ENCODE data around the gene ZBTB45.
A peak's percentile ranks its signal among the peaks of the same experiment; 100 is the strongest.

Gene ZBTB45

GRCh38 chr19:58557221-58558065, 37.8 kb upstream of the ZBTB45 start:
- peak in 1 of 2 donors; percentile 50 for DNase-seq (ENCODE audit: low spot score in 2 of 2)
- H3K4me3 Mint-ChIP-seq = peak overlapping the region; percentile 98
- peak overlapping the region; percentile 100 for H3K27ac Mint-ChIP-seq
- no peak for ATAC-seq
- H3K9me3 Mint-ChIP-seq = no peaks in the 10 kb centered on the region
- peaks cover 86% of the 10 kb centered on the region for H3K4me1 Mint-ChIP-seq
- peaks cover 77% of the 10 kb centered on the region for H3K36me3 Mint-ChIP-seq

GRCh38 chr19:58556622-58557220, 37.1 kb upstream of the ZBTB45 start:
- Mint-ChIP-seq H3K4me1 (peaks cover 82% of the 10 kb centered on the region), H3K36me3 (peaks cover 83% of the 10 kb centered on the region), H3K9me3 (no peaks in the 10 kb centered on the region), H3K27ac (peak overlapping the region; percentile 100), H3K4me3 (peak overlapping the region; percentile 98)
- no peak for ATAC-seq
- peak in 1 of 2 donors; percentile 49 for DNase-seq (ENCODE audit: low spot score in 2 of 2)

- no peaks in the 10 kb centered on the region for H3K9me3 Mint-ChIP-seq
- ATAC-seq (no peak), DNase-seq (ENCODE audit: low spot score in 2 of 2) (peak in 1 of 2 donors; percentile 50)
- H3K36me3 Mint-ChIP-seq = peaks cover 85% of the 10 kb centered on the region
- peaks cover 77% of the 10 kb centered on the region for H3K4me1 Mint-ChIP-seq
- H3K27ac Mint-ChIP-seq = peak overlapping the region; percentile 100
- peak overlapping the region; percentile 98 for H3K4me3 Mint-ChIP-seq
These were observed 36.5 kb upstream of the ZBTB45 start for GRCh38 chr19:58555920-58556621.

- Mint-ChIP-seq H3K4me3 (peak overlapping the region; percentile 98), H3K4me1 (peaks cover 78% of the 10 kb centered on the region), H3K36me3 (peaks cover 92% of the 10 kb centered on the region), H3K27ac (peak overlapping the region; percentile 100), H3K9me3 (no peaks in the 10 kb centered on the region)
- DNase-seq (ENCODE audit: low spot score in 2 of 2) = no peak
- no peak for ATAC-seq
These were observed 35.8 kb upstream of the ZBTB45 start for GRCh38 chr19:58555369-58555885.

GRCh38 chr19:58554494-58555368, 35.1 kb upstream of the ZBTB45 start, which contains the start of gene CHMP2A:
TSS of gene CHMP2A (minus strand) at chr19:58555105. CDS start at chr19:58554212, 893 bp downstream.
- ATAC-seq (peak; percentile 60), DNase-seq (ENCODE audit: low spot score in 2 of 2) (peak; percentile 97 to 99)
- Mint-ChIP-seq H3K36me3 (peaks cover 99% of the 10 kb centered on the region), H3K4me1 (peaks cover 79% of the 10 kb centered on the region), H3K9me3 (no peaks in the 10 kb centered on the region), H3K27ac (peak within 1 kb of the TSS; percentile 100), H3K4me3 (peak within 1 kb of the TSS; percentile 98)

- peak overlapping the region; percentile 100 for H3K27ac Mint-ChIP-seq
- peaks cover 73% of the 10 kb centered on the region for H3K4me1 Mint-ChIP-seq
- H3K9me3 Mint-ChIP-seq = no peaks in the 10 kb centered on the region
- peaks cover 100% of the 10 kb centered on the region for H3K36me3 Mint-ChIP-seq
- peak overlapping the region; percentile 98 for H3K4me3 Mint-ChIP-seq
- no peak for ATAC-seq
- no peak for DNase-seq (ENCODE audit: low spot score in 2 of 2)
These were observed 34.3 kb upstream of the ZBTB45 start for GRCh38 chr19:58553799-58554493.

GRCh38 chr19:58552655-58553054, 33.0 kb upstream of the ZBTB45 start:
- Mint-ChIP-seq H3K4me3 (no peak overlapping the region), H3K9me3 (no peaks in the 10 kb centered on the region), H3K36me3 (peaks cover 100% of the 10 kb centered on the region), H3K4me1 (peaks cover 71% of the 10 kb centered on the region), H3K27ac (peak overlapping the region; percentile 100)
- no peak for DNase-seq (ENCODE audit: low spot score in 2 of 2)
- no peak for ATAC-seq

- Mint-ChIP-seq H3K9me3 (no peaks in the 10 kb centered on the region), H3K4me1 (peaks cover 70% of the 10 kb centered on the region), H3K27ac (peak overlapping the region; percentile 100), H3K36me3 (peaks cover 100% of the 10 kb centered on the region), H3K4me3 (no peak overlapping the region)
- ATAC-seq (no peak), DNase-seq (ENCODE audit: low spot score in 2 of 2) (peak in 1 of 2 donors; percentile 56)
These were observed 32.2 kb upstream of the ZBTB45 start for GRCh38 chr19:58551577-58552471.

- Mint-ChIP-seq H3K36me3 (peaks cover 100% of the 10 kb centered on the region), H3K27ac (no peak overlapping the region), H3K9me3 (no peaks in the 10 kb centered on the region), H3K4me3 (no peak overlapping the region), H3K4me1 (peaks cover 70% of the 10 kb centered on the region)
- DNase-seq (ENCODE audit: low spot score in 2 of 2) (peak in 1 of 2 donors; percentile 47), ATAC-seq (no peak)
These were observed 31.5 kb upstream of the ZBTB45 start for GRCh38 chr19:58551123-58551497.

GRCh38 chr19:58550362-58551122, 30.9 kb upstream of the ZBTB45 start:
- H3K4me1 Mint-ChIP-seq = peaks cover 71% of the 10 kb centered on the region
- ATAC-seq (no peak), DNase-seq (ENCODE audit: low spot score in 2 of 2) (peak in 1 of 2 donors; percentile 50)
- no peaks in the 10 kb centered on the region for H3K9me3 Mint-ChIP-seq
- no peak overlapping the region for H3K4me3 Mint-ChIP-seq
- H3K27ac Mint-ChIP-seq = no peak overlapping the region
- peaks cover 100% of the 10 kb centered on the region for H3K36me3 Mint-ChIP-seq

GRCh38 chr19:58549664-58550361, 30.2 kb upstream of the ZBTB45 start:
- H3K4me3 Mint-ChIP-seq = no peak overlapping the region
- H3K9me3 Mint-ChIP-seq = no peaks in the 10 kb centered on the region
- no peak overlapping the region for H3K27ac Mint-ChIP-seq

More at GRCh38 chr19:58549664-58550361, 30.2 kb upstream of the ZBTB45 start:
- H3K4me1 Mint-ChIP-seq = peaks cover 67% of the 10 kb centered on the region
- DNase-seq (ENCODE audit: low spot score in 2 of 2) = no peak
- peaks cover 100% of the 10 kb centered on the region for H3K36me3 Mint-ChIP-seq
- no peak for ATAC-seq
